HG02678 (cell line): ENCODE measurements around the gene CISH.

Experiments
- ATAC-seq: cut with Tn5 transposase; IDR thresholded peaks from one replicate; pipeline ENCODE4 v1.9.1; 2021; ENCODE audit warnings: mild to moderate bottlenecking, moderate library complexity; ENCODE audit not compliant: unreplicated experiment

The CISH gene

GRCh38 chr3:50573566-50574443 is 37.8 kb downstream of the CISH start:
- ATAC-seq, result no peak

DNA sequence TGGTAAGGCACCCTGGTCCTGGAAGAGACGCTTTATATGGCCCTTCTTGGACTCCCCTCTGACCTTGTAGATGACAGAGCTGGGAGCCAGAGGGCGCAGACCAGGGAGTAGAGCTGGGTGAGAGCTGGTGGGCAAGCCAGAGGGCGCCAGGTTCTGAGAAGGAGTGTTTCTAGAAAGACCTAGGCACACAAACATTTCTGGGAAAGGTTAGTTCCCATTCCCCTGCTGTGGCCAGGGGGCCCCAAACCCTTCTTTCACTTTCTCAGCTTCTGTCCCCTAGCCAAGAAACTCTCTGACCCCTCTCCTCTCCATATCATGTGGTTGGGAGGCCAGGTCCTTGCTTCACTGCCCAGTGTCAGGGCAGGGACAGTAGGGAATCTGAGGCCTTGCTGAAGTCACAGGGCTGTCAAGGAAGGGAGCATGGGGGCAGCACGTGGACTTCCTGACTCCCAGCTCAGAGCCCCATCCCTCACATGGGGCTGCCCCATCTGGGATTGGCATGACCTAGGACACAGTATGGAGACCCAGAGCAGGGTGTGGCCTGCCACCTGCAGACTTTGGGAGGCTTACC is 38.7 kb downstream of the CISH start:
- ATAC-seq, result no peak

- ATAC-seq, result peak; percentile 18
These were observed 39.4 kb downstream of the CISH start for GRCh38 chr3:50572158-50572557.

GRCh38 chr3:50571486-50571885 is 40.1 kb downstream of the CISH start:
- ATAC-seq, result no peak

DNA sequence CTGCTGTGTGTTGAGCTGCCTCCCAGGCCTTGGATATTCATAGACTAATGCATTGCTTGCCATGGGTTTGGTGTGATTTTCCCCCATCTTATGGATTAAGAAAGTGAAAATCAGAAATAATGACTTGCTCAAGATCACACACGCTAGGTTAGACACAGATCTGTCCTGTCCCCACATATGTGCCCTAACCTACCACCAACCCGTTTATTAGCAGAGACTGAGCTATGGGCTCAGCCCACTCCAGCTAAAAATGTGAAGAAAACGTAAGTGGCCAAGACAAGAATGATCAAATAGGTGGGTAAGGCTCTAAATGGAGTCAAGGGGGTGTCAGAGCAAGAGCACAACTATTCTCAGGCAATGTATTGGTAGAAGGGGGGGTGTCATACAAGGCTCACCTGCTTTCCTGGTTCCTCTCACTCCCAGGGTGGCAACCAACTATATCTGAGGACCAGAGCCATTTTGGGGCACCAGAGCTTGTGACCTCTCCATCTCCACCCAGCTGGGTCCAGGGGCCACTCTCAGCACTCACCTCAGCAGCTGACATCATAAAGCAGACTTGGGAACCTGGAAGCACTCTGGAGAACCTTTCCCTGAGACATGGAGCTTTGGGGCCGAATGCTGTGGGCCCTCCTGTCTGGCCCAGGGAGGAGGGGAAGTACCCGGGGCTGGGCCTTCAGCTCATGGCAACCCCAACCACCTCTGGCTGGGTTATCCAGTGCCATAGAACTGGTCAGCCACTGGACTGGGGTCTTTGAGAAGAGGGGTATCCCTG is 40.9 kb downstream of the CISH start:
- ATAC-seq, result no peak

DNA sequence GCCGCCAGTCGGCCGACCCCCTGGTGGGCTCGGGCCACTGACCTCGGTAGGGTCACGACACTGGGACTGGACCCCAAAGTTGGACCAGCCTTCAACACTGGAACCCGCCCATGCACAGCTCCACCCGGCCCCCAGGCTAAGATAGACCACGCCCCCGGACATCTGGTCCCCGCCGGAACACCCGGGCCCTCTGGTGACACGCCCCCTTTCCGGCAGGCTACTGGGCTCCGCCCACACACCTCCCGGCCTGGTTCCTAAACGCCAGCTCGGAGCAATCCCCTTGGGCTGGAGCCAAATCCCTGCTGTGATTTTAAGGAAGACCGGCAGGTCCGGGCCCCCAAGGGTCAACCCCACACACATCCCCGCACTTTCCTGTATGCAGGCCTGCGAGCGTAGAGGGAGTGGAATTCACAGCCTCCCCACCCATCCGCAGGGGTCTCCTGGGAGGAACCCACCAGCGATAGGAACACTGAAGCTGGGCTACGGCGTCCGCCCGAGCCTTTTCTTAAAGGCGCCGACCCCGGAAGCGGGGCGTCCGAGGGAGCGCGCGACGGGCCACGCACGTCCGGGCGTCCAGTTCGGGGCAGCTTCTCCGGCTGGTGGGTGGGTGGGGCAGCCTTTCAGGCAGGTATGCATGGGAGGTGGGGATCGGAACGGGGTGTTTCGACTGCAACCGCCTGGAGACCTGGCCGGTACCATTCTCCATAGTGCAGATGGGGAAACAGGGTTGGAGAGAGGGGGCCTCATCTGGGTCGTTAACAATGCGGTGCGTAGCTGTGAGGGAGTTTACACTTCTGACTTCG is 42.4 kb downstream of the CISH start, which contains the start of gene HEMK1:
Gene HEMK1, plus strand, starts transcription at position 576 of the 803 bp plus-strand sequence. CDS start 1,583 bp downstream, outside the sequence.
- ATAC-seq, result peak; percentile 64

- peak; percentile 80 for ATAC-seq
These were observed 44.0 kb downstream of the CISH start, which contains the start of gene C3orf18 for GRCh38 chr3:50567386-50568167. TSS of gene C3orf18 (minus strand) at chr3:50567747. CDS start at chr3:50565699, 2,048 bp downstream.

DNA sequence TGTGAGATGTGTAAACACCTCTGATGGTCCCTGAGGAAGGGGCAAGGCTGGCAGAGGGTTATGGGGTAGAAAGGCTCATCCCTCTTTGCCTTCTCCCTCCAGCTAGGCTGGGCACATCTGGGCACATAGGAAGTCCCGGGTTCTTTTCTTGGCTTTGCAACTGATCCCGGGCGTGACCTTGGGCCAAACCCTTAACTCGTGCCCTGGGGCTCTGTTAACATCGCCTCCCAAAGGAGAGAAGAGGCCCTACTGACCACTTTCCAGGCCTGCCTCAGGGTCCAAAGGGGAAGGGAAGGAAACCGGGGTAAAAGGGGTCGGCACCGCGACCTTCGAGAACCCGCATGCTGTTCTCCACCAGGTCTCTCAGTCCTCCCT is 44.6 kb downstream of the CISH start:
- no peak for ATAC-seq

DNA sequence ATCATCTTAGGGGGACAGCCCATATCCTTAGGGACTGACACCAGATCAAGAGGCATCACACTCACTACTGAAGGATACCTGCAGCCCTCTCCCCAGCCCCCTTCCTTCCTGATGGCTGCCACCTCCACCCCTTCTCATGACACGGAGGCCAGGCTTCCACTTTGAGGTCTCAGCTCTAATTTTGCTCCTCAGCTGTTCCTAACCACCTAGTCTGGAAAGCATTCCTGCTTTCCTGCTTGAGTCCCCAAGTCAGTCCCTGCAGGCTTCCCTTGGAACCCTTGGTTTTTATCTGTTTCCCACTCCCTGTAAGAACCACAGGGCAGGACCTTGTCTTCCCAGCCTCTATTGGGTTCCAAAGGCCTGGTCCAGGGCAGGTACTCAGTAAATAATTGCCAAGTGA is 47.3 kb downstream of the CISH start:
- no peak for ATAC-seq

DNA sequence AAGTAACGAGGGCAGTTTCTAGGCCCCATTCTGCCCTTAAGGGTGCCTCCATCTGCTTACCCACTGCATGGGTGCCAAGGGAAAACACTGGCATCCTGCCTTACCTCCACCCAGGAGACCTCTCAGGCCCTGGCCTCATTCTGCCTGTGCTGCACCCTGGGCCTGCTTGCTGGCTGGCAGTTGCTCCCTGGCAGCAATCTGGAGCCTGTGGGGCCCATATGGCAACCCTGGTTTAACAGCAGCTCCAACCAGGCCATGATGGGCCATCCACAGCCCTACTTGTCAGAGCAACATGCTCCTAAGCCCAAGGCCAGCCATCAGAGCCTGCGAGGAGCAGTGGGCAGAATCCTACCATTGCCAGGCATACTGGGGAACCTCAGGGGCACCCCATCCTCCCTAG is 47.7 kb downstream of the CISH start:
- ATAC-seq, result no peak

DNA sequence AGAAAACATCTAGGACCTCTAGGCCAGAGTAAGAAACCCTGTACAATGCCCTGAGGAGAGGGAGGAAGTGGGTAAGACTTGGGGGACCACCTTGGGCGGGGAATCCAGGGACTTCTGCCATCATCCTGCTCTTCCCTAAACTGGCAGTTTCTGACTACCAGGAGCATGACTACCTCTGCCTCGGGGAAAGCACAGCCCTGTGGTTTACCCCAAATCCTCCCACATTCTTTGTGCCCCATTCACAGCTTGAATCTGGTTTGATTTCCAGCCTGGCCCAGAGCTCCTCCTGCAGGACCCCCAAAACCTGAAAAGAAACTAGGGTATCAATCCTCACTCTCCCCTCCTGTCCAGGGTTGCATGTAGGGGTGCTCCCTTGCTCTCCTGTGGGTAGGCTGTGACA is 48.7 kb downstream of the CISH start:
- no peak for ATAC-seq

DNA sequence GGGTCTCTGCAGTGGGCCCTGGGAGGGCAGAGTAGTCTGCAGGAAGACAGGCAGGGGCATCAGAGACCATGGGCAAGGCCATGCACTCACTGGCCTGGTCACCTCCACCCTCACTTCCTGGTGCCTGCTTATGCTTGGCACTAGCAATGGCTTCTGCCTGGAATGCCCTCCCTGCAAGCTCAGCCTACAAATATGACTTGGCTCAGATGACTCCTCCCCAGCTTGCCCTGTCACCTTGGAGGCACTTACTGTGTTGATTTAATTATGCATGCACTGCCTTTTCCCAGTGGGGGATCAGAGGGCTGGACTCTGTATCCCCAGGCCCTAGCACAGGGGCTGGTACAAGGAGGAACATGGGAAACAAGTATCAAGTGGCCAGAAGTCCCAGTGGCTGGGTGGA is 51.9 kb downstream of the CISH start:
- no peak for ATAC-seq

- no peak for ATAC-seq
These were observed 53.7 kb downstream of the CISH start for GRCh38 chr3:50557915-50558314.

DNA sequence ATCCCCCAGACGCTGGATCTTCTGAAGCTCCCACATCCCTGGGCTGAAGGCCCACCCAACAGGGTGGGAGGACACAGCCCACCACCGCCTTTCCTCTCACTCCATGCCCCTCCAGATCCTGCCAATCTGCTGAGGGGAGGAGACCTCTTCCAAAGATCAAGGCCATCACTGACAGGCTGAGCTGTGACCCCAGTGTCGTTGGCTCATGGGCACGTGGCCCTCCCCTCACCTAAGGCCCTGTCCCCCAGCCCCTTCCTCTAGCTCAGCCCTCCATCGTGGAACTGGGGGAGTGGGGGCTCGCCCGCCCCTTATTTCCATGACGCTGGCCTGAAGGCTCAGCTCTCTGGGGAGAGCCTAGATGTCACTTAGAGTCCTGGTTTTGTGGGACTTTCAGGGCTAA is 54.5 kb downstream of the CISH start:
- no peak for ATAC-seq
